Endometrial microvascular endothelial cells (primary cell): Measurements from ENCODE around the gene NMBR. TPM values are rescaled to one million over a fixed set of nuclear protein-coding genes. Genes with fewer than 3 reads are reported as not detected.
"Not testable (repeated sequence)": the region's sequence is repeated elsewhere in the genome, so short reads cannot be mapped to it uniquely, and the experiment has no call there.

ENCODE experiments used
- in situ Hi-C: cut with HindIII; loops from 2 replicates; pipeline ENCODE4 v1.10.0; 2017; ENCODE audit warnings: low sequenced_read_pairs, low pct_unique_long_range_greater_than_20kb; ENCODE audit errors: inconsistent ontology term
- total RNA-seq: library from RNA; depleted of rRNA; stranded (reverse); fragments of >200 nt; gene quantifications from one replicate; pipeline ENCODE4 v1.2.3, GENCODE V29; 2015; ENCODE audit errors: inconsistent ontology term

The NMBR gene
- total RNA-seq, 1 donor from 2014 or later = not detected

DNA sequence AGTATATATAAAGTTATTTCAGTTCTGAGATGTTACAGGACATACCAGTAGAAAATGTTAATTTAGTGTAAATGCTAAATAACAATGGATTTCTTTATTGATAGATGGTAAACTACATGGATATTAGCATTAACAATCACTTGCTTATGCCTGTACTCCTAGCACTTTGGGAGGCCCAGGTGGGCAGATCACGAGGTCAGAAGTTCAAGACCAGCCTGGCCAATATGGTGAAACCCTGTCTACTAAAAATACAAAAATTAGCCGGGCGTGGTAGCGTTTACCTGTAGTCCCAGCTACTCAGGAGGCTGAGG is 9.8 kb upstream of the NMBR start:
- in situ Hi-C loops = not testable (repeated sequence)

DNA sequence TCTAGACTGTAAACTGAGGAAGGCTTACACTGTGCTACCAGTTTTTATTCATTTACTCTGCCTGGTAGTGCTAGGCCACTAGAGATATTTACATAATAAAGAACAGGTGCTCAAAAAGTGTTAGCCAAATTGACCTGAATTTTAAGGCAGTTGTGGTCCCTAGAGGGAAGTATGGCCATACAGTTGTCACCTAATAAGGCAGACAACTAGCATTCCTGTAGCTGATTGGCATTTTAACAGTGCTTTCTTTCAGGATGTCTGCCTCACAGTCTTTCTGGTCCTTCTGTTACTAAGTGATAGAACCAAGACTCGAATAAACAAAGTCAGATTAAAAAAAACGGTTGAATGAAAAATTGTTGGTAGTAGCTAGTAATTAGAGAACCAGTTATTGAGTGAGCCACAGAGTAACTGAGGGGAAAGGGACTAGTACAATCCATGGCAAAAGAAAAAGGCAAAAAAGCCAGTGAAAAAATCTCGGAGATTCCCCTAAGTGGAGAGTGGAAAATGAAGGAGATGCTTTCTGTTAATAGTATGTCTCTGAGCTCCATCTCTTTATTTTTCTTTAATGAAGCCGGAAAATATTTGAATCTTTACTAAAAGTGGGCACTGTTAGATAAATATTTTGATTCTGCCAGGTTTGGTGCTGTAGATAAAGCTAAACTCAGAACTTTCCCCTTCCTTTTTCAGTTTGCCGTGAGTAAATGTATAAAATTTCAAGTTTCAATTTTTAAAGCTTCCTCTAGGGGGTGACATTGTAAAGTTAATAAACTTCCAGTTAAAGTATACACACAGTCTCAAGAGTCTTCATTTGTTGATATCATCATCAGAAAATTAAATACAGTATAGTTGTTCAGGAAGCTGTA is 9.2 kb upstream of the NMBR start:
- in situ Hi-C loops = no loop called here

- in situ Hi-C loops = no loop called here
Observed at GRCh38 chr6:142155091-142155490, 8.2 kb upstream of the NMBR start.

DNA sequence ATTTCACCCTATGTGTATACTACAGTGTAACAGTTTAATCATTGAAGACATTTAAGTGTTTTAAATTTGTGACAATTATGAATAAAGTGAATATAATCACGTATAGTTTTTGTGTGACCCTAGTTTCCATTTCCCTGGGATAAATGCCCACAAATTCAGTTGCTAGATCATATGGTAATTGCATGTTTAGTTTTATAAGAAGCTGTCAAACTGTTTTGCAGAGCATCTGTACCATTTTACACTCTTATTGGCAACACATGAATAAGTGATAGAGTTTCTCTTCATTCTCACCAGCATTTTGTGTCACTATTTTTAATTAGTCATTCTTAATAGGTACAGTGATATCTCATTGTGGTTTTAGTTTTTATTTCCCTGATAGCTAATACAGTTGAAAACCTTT is 7.4 kb upstream of the NMBR start:
- in situ Hi-C loops = no loop called here

DNA sequence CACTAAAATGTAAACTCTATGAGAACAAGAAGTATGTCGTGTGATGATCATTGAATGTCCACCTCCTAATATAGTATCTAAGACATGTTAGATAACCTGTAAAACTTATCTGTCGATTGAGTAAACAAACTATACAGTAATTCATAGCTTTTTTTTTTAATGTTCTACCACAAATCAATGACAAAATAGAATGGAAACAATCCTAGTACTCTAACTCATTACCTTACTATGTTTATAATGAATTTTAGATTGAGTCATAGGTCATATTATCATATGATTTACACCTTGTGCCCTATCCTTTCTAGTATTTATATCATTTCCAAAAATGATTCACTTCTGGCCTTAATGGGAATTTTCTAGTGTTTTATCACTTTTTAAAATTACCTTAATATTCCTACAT is 6.3 kb upstream of the NMBR start:
- in situ Hi-C loops = no loop called here

GRCh38 chr6:142152746-142153145 is 5.8 kb upstream of the NMBR start:
- in situ Hi-C loops = no loop called here

DNA sequence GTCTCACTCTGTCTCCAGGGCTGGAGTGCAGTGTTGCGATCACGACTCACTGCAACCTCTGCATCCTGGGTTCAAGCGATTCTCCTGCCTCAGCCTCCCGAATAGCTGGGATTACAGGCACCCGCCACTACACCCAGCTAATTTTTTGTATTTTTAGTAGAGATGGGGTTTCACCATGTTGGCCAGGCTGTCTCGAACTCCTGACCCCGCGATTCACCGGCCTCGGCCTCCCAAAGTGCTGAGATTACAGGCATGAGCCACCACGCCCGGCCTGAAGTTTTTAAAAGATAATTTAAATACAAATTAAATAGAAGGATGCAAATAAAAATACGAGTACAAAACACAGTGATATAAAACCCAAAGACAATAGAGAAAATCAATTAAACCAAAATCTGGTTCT is 5.4 kb downstream of the NMBR start:
- in situ Hi-C loops = not testable (repeated sequence)

- in situ Hi-C loops = no loop called here
Observed at GRCh38 chr6:142138876-142139275, 8.0 kb downstream of the NMBR start.

DNA sequence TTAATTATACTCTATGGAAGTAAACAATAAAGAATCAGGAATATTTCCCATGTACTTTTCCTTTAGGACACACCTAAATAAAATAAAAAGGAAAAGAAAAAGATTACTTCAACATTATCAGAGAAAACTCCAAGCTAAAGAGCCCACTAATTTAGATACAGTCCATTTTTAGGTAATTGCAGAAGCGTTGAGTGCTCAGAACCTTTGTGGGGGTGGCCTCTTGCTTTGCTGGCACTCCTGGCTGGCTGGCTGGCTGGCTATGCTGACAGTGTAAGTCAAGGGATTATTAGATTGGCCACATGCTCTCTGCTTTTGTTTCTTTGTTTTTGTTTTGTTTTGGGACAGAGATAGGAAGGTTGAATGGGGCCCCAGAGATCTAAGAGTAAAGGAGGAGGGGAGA is 14.3 kb downstream of the NMBR start, which contains the start of gene GJE1:
TSS of gene GJE1 (plus strand) at position 301 of the 400 bp plus-strand sequence. CDS start 234 bp downstream, outside the sequence.
- in situ Hi-C loops = no loop called here

DNA sequence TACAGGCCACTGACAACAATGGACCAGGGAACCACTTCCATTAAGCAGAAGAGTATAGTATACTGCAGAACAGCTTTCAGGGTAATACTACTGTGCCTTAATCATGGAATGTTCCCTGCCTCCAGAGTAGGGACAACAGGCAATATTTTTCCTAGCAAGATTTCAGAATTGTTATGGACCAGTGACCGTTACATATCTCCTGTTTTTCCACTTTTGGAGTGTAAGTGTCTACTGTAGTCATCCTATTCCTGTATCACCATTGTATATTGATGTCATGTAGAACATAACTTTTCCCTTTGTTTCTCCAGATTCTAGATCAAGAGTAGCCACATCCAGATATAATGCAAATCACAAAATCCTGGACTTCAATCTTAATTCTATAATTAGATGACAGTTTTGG is 16.1 kb downstream of the NMBR start:
- in situ Hi-C loops = no loop called here

GRCh38 chr6:142121342-142121741 is 25.6 kb downstream of the NMBR start:
- in situ Hi-C loops = no loop called here

GRCh38 chr6:142118925-142119324 is 28.0 kb downstream of the NMBR start:
- in situ Hi-C loops = no loop called here

DNA sequence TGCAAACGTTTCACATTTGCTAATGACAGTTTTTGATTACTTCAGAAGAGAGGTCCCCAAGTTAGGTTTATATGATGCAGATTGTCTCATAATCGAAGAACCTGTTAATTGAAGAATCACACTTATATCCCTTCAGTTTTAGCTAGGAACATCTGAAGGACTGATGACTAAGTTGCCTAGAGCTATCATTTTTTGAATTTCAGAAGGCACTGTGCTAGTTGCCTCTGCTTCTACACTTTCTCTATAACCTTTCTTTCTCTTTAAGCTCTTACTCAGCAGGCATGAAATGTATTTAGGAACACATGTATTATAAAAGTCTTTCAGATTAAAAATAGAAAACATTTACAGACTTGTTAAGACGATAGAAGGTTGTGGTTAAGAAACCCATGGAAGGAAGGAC is 28.6 kb downstream of the NMBR start:
- in situ Hi-C loops = no loop called here

DNA sequence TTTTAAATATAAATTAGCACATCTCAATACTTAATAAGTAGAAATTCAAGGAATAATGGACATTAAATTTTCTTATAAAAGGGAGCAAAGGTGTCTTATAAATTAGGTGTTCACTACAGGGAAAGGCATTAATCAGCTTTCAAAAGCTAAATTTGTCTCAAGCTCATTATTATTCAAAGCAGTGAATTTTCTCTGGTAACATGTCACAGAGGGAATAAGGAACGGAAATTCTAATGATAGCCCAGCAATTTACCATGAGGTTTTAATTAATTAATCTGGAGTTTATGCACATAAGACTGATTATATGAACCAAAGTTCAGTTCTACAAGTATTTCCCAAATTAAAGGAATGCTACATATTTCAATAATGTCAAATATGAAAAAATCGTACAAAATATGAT is 29.6 kb downstream of the NMBR start:
- in situ Hi-C loops = no loop called here

- in situ Hi-C loops = no loop called here
Observed at GRCh38 chr6:142112451-142113061, 34.4 kb downstream of the NMBR start.

GRCh38 chr6:142110820-142111219 is 36.1 kb downstream of the NMBR start:
- in situ Hi-C loops = not testable (repeated sequence)

GRCh38 chr6:142104820-142105219 is 42.1 kb downstream of the NMBR start:
- in situ Hi-C loops = not testable (repeated sequence)

DNA sequence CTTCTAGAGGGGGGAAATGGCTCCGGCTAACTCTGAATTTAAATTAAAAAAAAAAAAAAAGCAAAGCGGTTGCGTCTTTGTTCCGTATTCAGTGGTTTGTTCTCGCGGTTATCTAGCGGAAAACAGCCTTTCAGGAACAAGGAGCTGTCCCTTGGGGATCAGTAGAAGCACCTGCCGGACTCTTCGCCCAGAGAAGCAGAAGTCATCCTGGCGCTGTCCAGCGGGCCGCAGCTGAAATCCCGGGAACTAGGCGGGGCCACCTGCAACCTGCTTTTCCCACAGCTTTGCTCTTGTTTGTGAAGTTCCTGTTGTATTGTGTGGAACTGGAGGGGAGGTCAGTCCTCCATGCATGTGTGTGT is 58.1 kb downstream of the NMBR start:
- in situ Hi-C loops = no loop called here

- in situ Hi-C loops = no loop called here
Observed at GRCh38 chr6:142087950-142088857, 58.7 kb downstream of the NMBR start.

- in situ Hi-C loops = no loop called here
Observed at GRCh38 chr6:142079130-142079529, 67.8 kb downstream of the NMBR start.
